K562 (cell line): ENCODE data around the gene GPSM3. TPM values are rescaled to one million over a fixed set of nuclear protein-coding genes. Genes with fewer than 3 reads are reported as not detected.

Source experiments
- ARID1B ChIP-seq: fragments of 450-650 bp; IDR thresholded peaks from 2 replicates; pipeline ENCODE4 v1.6.1; 2016; ENCODE audit warnings: antibody characterized with exemption, mild to moderate bottlenecking, inconsistent platforms
- ATF4 ChIP-seq: fragments of 450-650 bp; formaldehyde crosslinking; IDR thresholded peaks from 2 replicates; pipeline ENCODE4 v1.4.0; 2022; ENCODE audit warnings: mild to moderate bottlenecking, moderate library complexity
- ETV5 ChIP-seq: sonication (generic); formaldehyde crosslinking; IDR thresholded peaks from 2 replicates; pipeline ENCODE4 v1.4.0; 2020; ENCODE audit warnings: low read depth, mild to moderate bottlenecking, missing genetic modification reagents
- HDAC2 ChIP-seq: fragments of 450-650 bp; IDR thresholded peaks from 2 replicates; pipeline ENCODE4 v1.6.1; 2016; ENCODE audit warnings: mild to moderate bottlenecking
- HNRNPK ChIP-seq: fragments of 200-400 bp; formaldehyde crosslinking; IDR thresholded peaks from one replicate; pipeline ENCODE4 v1.6.1; 2018; ENCODE audit warnings: mild to moderate bottlenecking, low read depth, low read length; ENCODE audit not compliant: poor library complexity, severe bottlenecking
- POLR3G ChIP-seq: IDR thresholded peaks from 2 replicates; pipeline ENCODE4 v1.6.1; 2011; ENCODE audit not compliant: insufficient read length, insufficient replicate concordance; ENCODE audit errors: extremely low read depth
- RBM17 ChIP-seq: fragments of 200-400 bp; formaldehyde crosslinking; IDR thresholded peaks from 2 replicates; pipeline ENCODE4 v1.6.1; 2017; ENCODE audit warnings: low read depth, mild to moderate bottlenecking, low read length, borderline replicate concordance
- RCOR1 ChIP-seq, 2 experiments: IDR thresholded peaks; 2 replicates each; pipeline ENCODE4 v1.6.1; 2012; ENCODE audit warnings: low read depth in 2 of 2, low read length in 2 of 2, borderline replicate concordance in 1 of 2, improper control_type of control experiment in 1 of 2
- SLC30A9 ChIP-seq: fragments of 250-450 bp; sonication (Bioruptor Pico); IDR thresholded peaks from 2 replicates; pipeline ENCODE4 v1.8.0; 2022; ENCODE audit warnings: mild to moderate bottlenecking, moderate library complexity
- SMARCA5 ChIP-seq: fragments of 450-650 bp; IDR thresholded peaks from 2 replicates; pipeline ENCODE4 v1.6.1; 2016
- UBTF ChIP-seq, 2 experiments: IDR thresholded peaks; 2 replicates each; pipeline ENCODE4 v1.6.1; 2012; ENCODE audit warnings: improper control_type of control experiment in 2 of 2, low read depth in 2 of 2, low read length in 2 of 2, borderline replicate concordance in 1 of 2
- ZBTB17 ChIP-seq: fragments of 450-650 bp; formaldehyde crosslinking; IDR thresholded peaks from 2 replicates; pipeline ENCODE4 v1.4.0; 2020; ENCODE audit warnings: mild to moderate bottlenecking
- polyA plus RNA-seq, 8 experiments: library from polyadenylated mRNA; depleted of rRNA in 4 of 8; stranded (reverse) in 5 of 8; unstranded in 3 of 8; fragments of >200 nt; fragmentation: Nextera tagmentation in 2 of 8; fragmentation: Illumina TruSeq in 1 of 8; extraction: Ambion mirVana in 2 of 8; extraction: Trizol in 1 of 8; gene quantifications; 2 replicates each; pipeline versions ENCODE4 v1.2.1 to v1.2.3, GENCODE V29; 2011 to 2014; ENCODE audit warnings: inconsistent platforms in 1 of 8, missing spikeins in 1 of 8
- total RNA-seq, 7 experiments: library from RNA; depleted of rRNA in 6 of 7; stranded (reverse); fragments of >200 nt in 6 of 7; fragmentation: Illumina TruSeq in 2 of 7; extraction: Trizol in 2 of 7; gene quantifications; 2 replicates each; pipeline versions ENCODE4 v1.2.1 to v1.2.3, GENCODE V29; 2011 to 2021; ENCODE audit warnings: low replicate concordance in 1 of 7
- TF ChIP-seq, protein P1 (sequence below): fragments of 200-600 bp; sonication (generic); IDR thresholded peaks from one replicate; pipeline ENCODE4 v1.6.1; 2012; ENCODE audit warnings: mild to moderate bottlenecking, low read depth, low read length, inconsistent platforms

Gene GPSM3
- total and polyA plus RNA-seq, 9 of the 15 experiments (the other 6 are each of a cell fraction or from before 2014, with no cell fraction given), result 5.3 to 42.6 (median 24.4) TPM

GRCh38 chr6:32192608-32193039 is at the start of gene GPSM3 (continued):
- TF ChIP-seq SLC30A9 (CRISPR knock-in tag) (no peak), HNRNPK (no peak), ETV5 (CRISPR knock-in tag) (peak; percentile 95), RBM17 (no peak), SMARCA5 (no peak), ARID1B (peak; percentile 54), ZBTB17 (CRISPR knock-in tag) (peak; percentile 64; the same call in 1 of the 2 replicates), UBTF (IDR thresholded peaks at IDR 0.05; ENCODE audit: borderline replicate concordance in 1 of 2, low read depth in 2 of 2, low read length in 2 of 2) (0 out of 4 replicates have a peak, but pooled peaks of 1 of the 2 experiments have one; percentile 44), POLR3G (no peak), RCOR1 (IDR thresholded peaks at IDR 0.05; ENCODE audit: borderline replicate concordance in 1 of 2, low read depth in 2 of 2, low read length in 2 of 2) (peak in 1 of 2 experiments; percentile 31; a peak in 1 of 4 replicates), ATF4 (CRISPR knock-in tag) (peak; percentile 39; the same call in 1 of the 2 replicates), HDAC2 (peak; percentile 56; the same call in 1 of the 2 replicates)
- TF ChIP-seq, protein P1, sequence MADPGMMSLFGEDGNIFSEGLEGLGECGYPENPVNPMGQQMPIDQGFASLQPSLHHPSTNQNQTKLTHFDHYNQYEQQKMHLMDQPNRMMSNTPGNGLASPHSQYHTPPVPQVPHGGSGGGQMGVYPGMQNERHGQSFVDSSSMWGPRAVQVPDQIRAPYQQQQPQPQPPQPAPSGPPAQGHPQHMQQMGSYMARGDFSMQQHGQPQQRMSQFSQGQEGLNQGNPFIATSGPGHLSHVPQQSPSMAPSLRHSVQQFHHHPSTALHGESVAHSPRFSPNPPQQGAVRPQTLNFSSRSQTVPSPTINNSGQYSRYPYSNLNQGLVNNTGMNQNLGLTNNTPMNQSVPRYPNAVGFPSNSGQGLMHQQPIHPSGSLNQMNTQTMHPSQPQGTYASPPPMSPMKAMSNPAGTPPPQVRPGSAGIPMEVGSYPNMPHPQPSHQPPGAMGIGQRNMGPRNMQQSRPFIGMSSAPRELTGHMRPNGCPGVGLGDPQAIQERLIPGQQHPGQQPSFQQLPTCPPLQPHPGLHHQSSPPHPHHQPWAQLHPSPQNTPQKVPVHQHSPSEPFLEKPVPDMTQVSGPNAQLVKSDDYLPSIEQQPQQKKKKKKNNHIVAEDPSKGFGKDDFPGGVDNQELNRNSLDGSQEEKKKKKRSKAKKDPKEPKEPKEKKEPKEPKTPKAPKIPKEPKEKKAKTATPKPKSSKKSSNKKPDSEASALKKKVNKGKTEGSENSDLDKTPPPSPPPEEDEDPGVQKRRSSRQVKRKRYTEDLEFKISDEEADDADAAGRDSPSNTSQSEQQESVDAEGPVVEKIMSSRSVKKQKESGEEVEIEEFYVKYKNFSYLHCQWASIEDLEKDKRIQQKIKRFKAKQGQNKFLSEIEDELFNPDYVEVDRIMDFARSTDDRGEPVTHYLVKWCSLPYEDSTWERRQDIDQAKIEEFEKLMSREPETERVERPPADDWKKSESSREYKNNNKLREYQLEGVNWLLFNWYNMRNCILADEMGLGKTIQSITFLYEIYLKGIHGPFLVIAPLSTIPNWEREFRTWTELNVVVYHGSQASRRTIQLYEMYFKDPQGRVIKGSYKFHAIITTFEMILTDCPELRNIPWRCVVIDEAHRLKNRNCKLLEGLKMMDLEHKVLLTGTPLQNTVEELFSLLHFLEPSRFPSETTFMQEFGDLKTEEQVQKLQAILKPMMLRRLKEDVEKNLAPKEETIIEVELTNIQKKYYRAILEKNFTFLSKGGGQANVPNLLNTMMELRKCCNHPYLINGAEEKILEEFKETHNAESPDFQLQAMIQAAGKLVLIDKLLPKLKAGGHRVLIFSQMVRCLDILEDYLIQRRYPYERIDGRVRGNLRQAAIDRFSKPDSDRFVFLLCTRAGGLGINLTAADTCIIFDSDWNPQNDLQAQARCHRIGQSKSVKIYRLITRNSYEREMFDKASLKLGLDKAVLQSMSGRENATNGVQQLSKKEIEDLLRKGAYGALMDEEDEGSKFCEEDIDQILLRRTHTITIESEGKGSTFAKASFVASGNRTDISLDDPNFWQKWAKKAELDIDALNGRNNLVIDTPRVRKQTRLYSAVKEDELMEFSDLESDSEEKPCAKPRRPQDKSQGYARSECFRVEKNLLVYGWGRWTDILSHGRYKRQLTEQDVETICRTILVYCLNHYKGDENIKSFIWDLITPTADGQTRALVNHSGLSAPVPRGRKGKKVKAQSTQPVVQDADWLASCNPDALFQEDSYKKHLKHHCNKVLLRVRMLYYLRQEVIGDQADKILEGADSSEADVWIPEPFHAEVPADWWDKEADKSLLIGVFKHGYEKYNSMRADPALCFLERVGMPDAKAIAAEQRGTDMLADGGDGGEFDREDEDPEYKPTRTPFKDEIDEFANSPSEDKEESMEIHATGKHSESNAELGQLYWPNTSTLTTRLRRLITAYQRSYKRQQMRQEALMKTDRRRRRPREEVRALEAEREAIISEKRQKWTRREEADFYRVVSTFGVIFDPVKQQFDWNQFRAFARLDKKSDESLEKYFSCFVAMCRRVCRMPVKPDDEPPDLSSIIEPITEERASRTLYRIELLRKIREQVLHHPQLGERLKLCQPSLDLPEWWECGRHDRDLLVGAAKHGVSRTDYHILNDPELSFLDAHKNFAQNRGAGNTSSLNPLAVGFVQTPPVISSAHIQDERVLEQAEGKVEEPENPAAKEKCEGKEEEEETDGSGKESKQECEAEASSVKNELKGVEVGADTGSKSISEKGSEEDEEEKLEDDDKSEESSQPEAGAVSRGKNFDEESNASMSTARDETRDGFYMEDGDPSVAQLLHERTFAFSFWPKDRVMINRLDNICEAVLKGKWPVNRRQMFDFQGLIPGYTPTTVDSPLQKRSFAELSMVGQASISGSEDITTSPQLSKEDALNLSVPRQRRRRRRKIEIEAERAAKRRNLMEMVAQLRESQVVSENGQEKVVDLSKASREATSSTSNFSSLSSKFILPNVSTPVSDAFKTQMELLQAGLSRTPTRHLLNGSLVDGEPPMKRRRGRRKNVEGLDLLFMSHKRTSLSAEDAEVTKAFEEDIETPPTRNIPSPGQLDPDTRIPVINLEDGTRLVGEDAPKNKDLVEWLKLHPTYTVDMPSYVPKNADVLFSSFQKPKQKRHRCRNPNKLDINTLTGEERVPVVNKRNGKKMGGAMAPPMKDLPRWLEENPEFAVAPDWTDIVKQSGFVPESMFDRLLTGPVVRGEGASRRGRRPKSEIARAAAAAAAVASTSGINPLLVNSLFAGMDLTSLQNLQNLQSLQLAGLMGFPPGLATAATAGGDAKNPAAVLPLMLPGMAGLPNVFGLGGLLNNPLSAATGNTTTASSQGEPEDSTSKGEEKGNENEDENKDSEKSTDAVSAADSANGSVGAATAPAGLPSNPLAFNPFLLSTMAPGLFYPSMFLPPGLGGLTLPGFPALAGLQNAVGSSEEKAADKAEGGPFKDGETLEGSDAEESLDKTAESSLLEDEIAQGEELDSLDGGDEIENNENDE, result no peak
